Measurements from ENCODE around the gene SERPINB1. TPM values are rescaled to one million over a fixed set of nuclear protein-coding genes. Genes with fewer than 3 reads are reported as not detected.

The SERPINB1 gene
- total and polyA plus RNA-seq, 2 donors (not counting 3 experiments of a cell fraction or from before 2014, with no cell fraction given), result 6.7 to 24.0 TPM

GRCh38 chr6:2857580-2858337 is 16.1 kb upstream of the SERPINB1 start:
- Histone ChIP-seq H2AFZ (ENCODE audit: low read depth, low read length) (peak overlapping the region; percentile 25), H3K79me2 (ENCODE audit: control insufficient read depth, insufficient read depth, low read length) (no peaks in the 10 kb centered on the region), H3K27me3 (ENCODE audit: control insufficient read depth in 2 of 2, insufficient read depth in 2 of 2, low read length in 2 of 2) (no peaks in the 10 kb centered on the region), H3K9me1 (replicated peaks; ENCODE audit: control insufficient read depth, extremely low read depth, insufficient read depth, low read length) (no peaks in the 10 kb centered on the region), H3K4me1 (ENCODE audit: control insufficient read depth, extremely low read depth, insufficient read depth, low read length) (peaks cover 55% of the 10 kb centered on the region), H3K36me3 (ENCODE audit: control insufficient read depth in 2 of 2, extremely low read depth in 1 of 2, insufficient read depth in 2 of 2, low read length in 2 of 2) (no peaks in the 10 kb centered on the region), H3K9ac (replicated peaks; ENCODE audit: extremely low read depth, insufficient read depth, low read length) (peak overlapping the region; percentile 39), H3K27ac (ENCODE audit: insufficient read depth, low read depth, low read length) (peak overlapping the region; percentile 85), H4K20me1 (replicated peaks; ENCODE audit: control insufficient read depth, extremely low read depth, insufficient read depth, low read length) (no peaks in the 10 kb centered on the region), H3K9me3 (replicated peaks; ENCODE audit: control insufficient read depth, insufficient read depth, low read length) (no peaks in the 10 kb centered on the region), H3K4me2 (ENCODE audit: insufficient read depth, low read length) (peak overlapping the region; percentile 42), H3K4me3 (replicated peaks in 1 of 3; ENCODE audit: insufficient read depth in 1 of 3, low read depth in 1 of 3, low read length in 3 of 3) (no peak overlapping the region)
- dilution Hi-C loops (cut with MboI; ENCODE audit: extremely low pct_ligation_motif_present, low sequenced_read_pairs), result no loop called here
- peak; percentile 98 for DNase-seq (ENCODE audit: low read depth, low spot score)
- ChIA-PET CTCF (interaction anchor here (0.7 to 2.6 kb wide), 12 partner anchors 8 to 131 kb away, joined by 3 to 17 read pairs (median 4); no protein-coding TSS in a partner anchor), POLR2A (interaction anchor here (0.6 to 1.7 kb wide), 7 partner anchors 8 to 43 kb away, joined by 3 to 5 read pairs (median 3); no protein-coding TSS in a partner anchor)
- intact Hi-C loops (cut with micrococcal nuclease), result loop anchor here (1.0 to 10.0 kb wide), 2 partner anchors 19 to 1243 kb away; no protein-coding TSS in a partner anchor
- peak; percentile 11 for TF ChIP-seq FOS (IDR thresholded peaks at IDR 0.05; ENCODE audit: borderline replicate concordance, insufficient read depth, low read length)
- TF ChIP-seq MYC (IDR thresholded peaks at IDR 0.05; ENCODE audit: low read depth, low read length), result no peak
- no peak for TF ChIP-seq JUN (IDR thresholded peaks at IDR 0.05; ENCODE audit: borderline replicate concordance, insufficient read depth, insufficient read length, low read depth)
- peak; percentile 78 for TF ChIP-seq POLR2AphosphoS5 (IDR thresholded peaks at IDR 0.05; ENCODE audit: insufficient read depth, low read depth, low read length)
- peak; percentile 68 for TF ChIP-seq GATA2 (IDR thresholded peaks at IDR 0.05; ENCODE audit: insufficient read depth, insufficient read length, low read depth, low read length)
- TF ChIP-seq POLR2A (IDR thresholded peaks at IDR 0.05; ENCODE audit: low read depth, low read length), result peak; percentile 87
- no peak for TF ChIP-seq MAX (IDR thresholded peaks at IDR 0.05; ENCODE audit: insufficient read depth, insufficient read length)
- TF ChIP-seq EZH2 (IDR thresholded peaks at IDR 0.05; ENCODE audit: borderline replicate concordance, low read depth, low read length, severe bottlenecking), result no peak
- no peak for TF ChIP-seq CTCF (IDR thresholded peaks at IDR 0.05; ENCODE audit: extremely low read depth in 1 of 2, insufficient read depth in 1 of 2, low read depth in 1 of 2, low read length in 2 of 2)
- no TSS peak for BruUV-seq (replicated peaks)
- peak; percentile 85 for FAIRE-seq

All from endothelial cell of umbilical vein (primary cell).